Left kidney (tissue), 2 donors: ENCODE results near the gene DRC7. TPM values are rescaled to one million over a fixed set of nuclear protein-coding genes. Genes with fewer than 3 reads are reported as not detected.
"Not testable (repeated sequence)": the region's sequence is repeated elsewhere in the genome, so short reads cannot be mapped to it uniquely, and the experiment has no call there.

Experiments
- DNase-seq: peaks from one replicate; pipeline ENCODE4 v3.0.0-alpha.2; 2013
- polyA plus RNA-seq: library from polyadenylated mRNA; unstranded; fragments of 120-200 nt; gene quantifications from one replicate; pipeline ENCODE4 v1.2.1, GENCODE V29; 2013; ENCODE audit not compliant: insufficient read length

The DRC7 gene
- polyA plus RNA-seq, 1 donor = 3.4 TPM

DNA sequence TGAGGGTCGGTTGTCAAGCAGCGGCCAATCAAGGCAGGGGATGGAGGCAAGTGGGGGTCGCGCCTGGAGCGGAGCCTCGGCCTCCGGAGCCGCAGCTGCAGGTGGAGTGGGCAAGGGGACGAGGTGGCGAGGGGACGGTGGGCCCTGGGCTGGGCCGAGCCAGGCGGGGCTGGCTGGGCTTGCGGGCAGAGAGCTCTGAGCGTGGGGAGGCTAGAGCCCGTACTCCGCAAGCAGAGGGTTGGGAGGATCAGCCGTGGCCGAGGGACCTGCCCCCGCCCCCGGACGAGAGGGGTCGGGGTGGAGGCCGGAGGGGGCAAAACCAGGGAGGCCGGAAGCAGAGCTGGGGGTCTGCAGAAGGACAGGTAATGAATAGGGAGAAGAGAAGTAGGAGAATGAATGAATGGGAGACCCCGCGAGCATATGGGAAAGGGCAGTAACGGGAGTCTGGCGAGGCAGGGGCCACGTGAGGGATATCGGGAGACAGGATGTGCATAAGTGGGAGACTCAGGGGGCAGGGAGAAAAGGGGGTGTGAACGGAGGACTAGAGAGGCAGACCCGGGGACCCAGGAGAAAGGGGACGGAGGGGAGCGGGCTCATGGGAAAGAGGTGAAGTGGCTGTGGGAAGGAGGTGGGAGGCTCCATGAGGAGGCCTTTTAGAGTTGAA, 41.3 kb downstream of the DRC7 start, which contains the start of gene KATNB1:
KATNB1 (plus strand) TSS at position 16 of the 664 bp plus-strand sequence. CDS start 1,474 bp downstream, outside the sequence.
- DNase-seq = no peak

DNA sequence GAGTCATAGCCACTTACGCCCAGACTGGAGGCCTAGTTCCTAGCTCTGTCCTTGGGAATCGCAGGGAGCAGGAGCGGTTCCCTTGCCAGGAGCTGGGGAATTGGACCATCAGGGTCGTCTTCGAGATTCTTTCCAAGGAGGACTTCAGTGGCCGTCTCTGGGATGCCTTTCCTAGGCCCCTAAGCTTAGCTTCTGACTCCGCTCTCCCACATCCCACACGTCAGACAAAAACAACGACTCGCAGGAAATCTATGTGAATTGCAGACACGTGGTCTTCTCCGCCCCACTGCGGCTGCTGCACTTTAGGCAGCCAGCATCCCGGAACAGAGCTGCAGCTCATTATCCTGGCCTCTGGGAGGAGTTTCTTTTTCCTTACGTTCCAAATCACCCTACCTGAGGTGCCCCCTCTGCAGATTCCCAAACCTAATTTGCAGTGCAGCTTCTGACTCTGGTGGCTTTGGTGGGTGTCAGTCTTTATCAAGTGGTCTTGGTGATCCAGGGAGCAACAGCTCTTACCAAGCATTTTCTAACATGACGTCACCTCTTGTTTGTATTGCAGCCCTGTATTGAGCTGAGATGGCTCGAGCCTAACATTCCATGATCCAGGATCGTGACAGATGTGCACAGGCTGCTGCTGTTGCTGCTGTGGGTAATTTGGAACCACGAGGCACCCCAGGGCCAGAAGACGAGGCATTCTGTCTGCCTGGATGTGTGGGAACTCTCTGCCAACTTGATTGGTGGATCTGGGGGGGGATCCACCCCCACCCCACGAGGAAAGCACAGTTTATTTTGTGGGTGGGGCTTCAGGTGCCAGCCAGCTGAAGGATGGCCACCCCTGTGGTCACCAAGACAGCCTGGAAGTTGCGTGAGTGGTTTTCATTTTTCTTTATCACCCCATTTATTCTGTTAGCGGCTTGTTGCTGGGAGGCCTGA, 42.1 kb downstream of the DRC7 start:
- peak; percentile 66 for DNase-seq

DNA sequence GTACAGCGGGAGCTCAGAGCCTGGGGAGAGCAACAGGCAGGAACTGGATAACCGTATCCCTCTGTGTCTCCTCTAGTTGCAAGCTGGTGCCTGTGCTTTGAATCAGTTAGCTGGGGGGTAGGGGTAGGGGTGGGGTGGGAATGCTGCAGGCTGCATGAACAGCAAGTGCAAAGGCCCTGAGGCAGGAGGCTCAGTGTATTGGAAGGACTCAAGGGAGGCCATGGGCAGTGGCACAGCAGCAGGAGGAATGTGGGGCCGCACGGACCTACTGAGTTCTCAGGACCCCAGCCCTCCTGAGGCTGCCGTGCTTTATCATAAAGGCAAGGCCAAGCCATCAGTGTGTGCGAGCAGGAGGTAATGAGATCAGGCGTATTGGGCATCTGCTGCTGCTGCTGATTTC, 44.2 kb downstream of the DRC7 start:
- DNase-seq = no peak

DNA sequence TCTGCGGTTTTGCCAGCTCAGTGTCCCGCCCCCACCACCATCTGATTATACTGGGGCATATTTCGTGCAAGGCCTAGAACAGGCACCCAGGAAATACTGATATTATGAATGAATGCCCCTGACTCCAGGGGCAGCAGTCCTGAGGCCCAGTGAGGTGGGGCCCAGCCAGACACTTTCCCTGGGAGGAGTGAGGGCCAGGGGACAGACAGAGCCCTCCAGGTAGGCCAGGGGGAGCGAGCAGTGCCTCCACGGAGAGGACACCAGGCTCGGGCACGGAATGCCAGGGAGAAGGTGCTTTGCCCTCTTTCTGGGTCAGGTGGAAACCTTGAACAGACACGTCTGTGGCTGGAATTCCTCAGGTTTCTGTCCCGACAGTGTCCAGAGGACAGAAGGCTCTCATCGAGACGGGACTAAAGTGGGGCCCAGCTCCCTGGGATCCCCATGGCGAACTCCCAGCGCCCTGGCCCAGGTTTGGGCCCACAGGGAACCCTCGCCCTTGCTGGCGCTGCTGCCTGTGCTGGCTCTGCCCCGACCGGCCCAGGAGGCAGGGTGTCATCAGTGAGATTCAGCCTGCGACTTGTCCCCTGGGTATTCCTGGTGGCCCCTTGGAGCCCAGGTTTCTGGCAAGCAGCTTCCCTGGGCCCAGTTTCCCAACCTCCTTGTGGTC, 45.3 kb downstream of the DRC7 start:
- DNase-seq = no peak

DNA sequence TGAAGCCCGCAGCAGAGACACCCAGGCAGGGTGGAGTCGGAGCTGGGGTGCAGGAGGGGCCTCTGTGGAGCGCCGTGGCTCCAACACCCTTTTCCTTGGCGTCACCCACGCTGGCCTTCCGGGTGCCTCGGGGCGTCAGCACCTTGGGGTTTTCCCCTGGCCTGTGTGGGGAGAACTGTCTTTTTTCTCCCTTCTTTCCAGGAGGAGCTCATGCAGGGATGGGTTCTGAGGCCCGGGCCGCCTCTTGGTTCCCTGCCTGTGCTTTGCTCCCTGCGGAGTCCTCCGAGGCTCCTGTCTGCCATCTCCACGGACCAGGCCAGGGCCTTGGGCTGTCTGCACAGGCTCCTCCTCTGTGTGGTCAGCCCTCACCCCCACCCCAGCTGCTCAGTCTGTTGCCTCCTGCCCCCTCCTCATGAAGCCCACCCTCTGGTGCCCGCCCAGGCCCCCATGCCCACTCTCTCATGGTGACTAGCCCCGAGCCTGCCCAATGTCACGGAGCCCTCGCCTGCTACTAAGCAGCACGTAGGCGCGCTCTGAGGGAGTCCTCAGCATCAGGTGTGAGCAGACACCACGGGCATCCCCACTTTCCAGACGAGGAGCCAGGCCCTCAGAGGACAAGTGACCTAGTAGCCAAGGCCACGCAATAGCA, 45.9 kb downstream of the DRC7 start:
- DNase-seq = no peak

DNA sequence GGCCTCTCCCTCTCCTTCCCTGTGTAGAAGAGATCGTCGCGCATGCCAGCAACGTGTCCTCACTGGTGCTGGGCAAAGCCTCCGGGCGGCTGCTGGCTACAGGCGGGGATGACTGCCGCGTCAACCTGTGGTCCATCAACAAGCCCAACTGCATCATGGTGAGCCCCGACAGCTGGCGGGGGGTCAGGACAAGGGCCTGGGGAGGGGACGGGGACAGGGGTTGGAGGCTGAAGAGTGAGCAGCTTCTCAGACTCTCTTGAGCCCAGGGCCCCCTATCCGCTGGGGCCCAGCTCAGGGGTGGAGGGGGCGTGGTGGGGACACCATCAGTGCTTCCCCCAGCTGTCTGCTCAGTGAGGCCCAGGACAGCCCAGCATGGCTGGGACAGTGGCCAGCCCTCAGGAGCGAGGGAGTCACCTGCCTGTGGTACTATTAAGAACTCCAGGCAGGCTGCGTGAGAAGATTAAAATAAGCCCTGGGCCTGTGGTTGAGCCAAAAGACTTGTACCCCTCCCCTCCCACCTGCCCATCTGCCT, 47.1 kb downstream of the DRC7 start:
- no peak for DNase-seq

DNA sequence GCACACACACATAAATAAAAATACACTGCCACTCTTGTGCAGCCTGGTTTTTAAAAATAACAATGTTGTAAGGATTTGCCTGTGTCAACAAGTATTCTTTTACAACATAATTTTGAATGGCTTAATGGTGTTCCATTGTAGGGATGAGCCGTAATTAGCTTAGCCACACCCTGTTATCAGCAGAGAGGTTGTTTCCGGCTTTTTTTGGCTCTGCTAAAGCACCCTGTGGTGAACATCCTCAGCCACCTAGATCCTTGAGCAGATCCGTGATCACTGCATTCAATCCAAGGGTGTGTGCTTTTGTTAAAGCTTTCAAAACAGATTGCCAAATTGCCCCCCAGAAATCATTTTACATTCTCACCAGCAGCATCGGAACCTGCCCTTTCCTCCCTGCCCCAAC, 47.9 kb downstream of the DRC7 start:
- no peak for DNase-seq

DNA sequence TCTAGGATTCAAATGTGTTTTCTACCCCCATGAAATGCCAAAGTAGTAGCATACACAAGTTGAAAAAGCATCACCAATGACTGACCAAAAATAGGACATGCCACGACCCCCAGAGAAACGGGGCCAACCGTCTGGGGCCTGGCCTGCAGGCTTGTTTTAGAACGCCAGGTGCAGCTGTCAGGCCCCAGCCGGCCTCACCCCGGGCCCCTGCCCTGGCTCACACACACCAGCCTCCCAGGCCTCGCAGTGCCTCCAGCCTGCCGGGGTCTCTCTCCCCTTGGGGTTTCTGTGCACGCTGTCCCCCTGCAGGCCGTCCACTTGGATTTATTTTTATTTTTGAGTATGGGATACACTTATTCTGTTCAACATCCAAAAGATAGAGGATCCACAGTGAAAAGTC, 48.9 kb downstream of the DRC7 start:
- DNase-seq = no peak

DNA sequence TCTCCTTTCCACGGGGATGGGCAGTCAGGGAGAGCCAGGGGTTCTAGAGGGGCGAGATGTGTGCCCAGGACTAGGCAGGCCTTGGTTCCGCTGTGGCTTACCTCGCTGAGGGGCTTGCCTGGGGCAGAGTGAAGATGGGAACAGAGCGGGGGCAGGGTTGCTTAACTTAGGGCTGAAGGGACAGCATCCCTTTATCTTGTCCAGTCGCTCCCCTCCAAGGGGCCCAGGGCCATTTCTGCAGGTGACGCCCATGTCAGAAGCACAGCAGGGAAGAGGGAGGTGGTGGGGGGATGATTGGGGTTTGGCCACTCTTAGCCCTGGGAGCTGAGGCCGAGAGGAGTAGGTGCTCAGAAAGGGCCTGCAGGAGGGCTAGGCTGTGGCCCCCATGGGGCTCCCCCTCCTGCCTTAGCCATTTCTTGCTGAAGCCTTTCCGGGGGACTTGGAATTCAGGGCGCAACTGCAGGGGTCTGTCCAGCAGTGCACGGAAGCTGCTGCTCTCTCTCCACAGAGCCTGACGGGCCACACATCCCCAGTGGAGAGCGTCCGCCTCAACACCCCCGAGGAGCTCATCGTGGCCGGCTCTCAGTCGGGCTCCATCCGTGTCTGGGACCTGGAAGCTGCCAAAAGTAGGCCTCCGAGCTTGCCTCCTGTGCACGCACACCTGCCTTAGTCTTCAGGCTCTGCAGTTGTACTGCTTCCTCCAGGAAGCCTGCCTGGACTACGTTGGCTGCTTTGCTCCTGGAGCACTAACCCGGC, 49.5 kb downstream of the DRC7 start:
- DNase-seq = no peak

DNA sequence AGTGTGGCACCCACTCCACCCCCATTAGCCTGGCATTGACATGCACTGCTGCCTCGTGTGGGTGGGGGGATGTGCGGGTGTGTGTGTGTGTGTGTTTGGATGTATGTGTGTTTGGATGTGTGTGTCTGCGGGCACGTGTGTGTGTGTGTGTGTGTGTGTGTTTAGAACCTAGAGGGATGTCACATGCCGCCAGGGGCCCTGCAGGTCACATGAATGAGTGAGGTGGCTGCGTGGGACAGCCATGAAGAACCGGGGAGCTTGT, 50.0 kb downstream of the DRC7 start:
- DNase-seq = no peak

DNA sequence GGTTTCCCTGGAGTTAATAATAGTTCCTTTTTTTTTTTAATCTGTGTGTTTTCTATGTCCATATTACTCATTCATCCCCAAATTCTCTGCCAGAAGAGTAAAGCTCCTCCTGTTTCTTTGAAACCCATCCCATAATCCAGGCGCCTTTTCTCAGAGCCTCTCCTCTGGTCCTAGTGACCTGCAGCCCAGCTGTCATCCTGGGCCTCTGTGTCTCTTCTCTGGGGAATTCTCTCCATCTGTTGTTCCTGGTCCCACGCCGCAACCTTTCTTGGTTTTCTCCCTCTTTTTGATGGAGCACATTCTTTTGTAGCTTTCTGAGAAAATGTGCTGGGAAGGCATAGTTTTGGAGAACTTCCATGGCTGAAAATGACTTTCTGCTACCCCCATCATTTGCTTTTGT, 51.2 kb downstream of the DRC7 start:
- DNase-seq = no peak

DNA sequence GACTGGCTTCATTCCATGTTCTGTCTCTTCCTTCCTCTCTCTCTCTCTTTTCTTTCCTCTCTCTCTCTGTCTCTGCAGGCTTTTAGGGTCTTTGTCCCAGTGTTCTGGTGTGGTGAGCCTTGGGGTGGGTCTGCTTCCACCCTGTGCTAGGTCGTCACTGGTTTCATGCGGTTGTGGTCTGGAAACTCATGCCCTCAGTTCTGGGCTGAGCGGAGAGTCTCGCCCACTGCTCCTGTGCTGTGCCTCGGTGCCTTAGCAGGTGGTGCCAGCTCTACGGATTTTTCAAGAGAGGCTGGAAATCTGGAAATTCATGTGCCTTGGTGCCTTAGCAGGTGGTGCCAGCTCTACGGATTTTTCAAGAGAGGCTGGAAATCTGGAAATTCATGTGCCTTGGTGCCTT, 51.7 kb downstream of the DRC7 start:
- not testable (repeated sequence) for DNase-seq

DNA sequence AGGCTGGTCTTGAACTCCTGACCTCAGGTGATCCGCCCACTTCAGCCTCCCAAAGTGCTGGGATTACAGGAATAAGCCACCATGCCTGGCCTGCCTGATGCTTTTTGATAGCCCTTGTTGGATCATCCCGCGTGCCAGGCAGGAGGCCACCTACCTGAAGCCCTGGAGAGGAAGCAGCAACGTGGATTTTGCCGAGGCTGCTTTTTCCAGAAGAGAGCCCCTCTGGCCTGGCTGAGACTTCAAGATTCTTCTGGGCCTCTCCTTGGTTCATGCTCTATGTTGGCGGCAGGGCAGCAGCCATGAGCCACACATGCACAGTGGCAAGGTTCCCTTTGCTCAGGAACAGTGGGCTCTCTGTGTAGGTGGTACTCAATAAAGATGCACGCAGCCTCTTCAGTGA, 52.5 kb downstream of the DRC7 start:
- no peak for DNase-seq

DNA sequence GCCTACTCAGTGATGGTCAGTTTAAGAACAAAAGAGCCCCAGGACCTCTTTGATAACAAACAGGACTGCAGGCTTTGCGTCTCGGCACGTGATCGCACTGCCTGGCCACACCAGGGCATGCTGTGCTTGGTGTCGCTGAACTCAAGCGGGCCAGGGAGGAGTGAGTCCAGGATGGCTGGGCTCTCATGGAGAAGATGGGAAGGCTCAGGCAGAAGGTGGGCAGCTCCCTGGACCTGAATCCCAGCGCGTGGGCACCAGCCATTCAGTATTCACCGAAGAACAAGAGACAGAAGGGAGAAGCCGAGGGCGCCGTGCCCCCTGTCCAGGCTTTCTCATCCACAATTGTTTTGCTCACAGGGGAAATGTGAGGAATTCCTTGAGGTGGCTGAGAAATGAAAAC, 52.9 kb downstream of the DRC7 start:
- DNase-seq = no peak

DNA sequence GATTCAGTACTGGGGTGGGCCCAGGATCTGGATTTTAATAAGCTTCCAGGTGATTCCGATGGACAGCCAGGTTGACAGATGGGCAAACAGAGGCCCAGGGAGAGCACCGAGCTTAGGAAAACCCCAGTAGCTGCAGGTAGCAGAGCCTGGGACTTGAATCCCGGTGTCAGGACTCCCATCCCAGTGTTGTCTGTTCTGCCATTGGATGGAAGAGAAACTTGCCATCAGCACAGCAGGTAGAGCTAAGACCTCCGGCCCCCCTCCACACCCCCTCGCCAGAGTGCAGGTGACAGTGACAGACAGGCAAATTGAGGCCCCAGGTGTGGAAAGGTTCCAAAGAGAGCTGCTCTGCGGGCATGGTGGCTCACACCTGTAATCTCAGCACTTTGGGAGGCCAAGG, 53.4 kb downstream of the DRC7 start:
- DNase-seq = no peak

DNA sequence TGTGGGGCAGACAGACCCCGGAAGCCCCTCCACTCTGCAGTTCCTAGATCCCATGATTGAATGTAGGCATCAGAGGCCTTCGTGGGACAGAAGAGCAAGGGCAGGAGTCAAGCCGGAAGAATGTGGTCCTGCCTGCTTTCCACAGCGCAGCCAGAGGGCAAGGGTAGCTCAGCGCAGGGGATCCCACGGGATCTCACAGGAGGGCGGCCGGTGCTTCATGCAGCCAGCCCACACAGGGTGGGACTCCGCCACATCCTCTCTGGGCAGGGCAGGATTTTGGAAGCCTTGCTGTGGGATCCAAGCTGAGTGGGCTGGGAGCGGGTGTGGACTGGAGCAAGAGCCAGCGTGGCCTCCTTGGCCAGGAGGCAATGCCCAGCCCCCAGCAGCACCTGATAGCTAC, 54.0 kb downstream of the DRC7 start:
- DNase-seq = no peak

DNA sequence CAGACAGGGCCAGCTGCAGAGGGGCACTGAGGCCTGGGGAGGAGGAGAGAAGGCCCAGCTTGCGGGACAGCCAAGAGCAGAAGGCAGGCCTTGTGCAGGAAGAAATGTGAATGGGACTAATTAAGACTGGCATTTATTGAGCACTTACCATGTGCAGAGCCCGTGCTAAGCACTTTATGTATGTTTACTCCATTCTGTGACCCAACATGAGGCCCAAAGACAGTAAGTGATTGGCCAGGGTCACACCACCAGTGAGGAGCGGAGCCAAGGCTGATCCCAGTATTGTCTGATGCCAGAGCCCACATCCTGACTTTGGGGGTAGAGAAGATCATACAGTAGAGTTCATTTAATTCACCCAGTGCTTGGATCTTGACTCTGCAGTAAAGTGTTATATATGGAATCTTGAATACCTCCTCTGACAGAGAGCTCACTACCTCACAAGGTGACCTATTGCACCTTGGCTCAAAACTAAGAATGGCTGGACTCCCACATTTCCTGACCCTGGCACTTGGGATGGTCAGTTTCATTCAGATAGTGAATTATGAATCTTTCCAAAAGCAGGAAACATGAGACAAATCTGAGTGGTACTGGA, 54.6 kb downstream of the DRC7 start:
- DNase-seq = no peak

DNA sequence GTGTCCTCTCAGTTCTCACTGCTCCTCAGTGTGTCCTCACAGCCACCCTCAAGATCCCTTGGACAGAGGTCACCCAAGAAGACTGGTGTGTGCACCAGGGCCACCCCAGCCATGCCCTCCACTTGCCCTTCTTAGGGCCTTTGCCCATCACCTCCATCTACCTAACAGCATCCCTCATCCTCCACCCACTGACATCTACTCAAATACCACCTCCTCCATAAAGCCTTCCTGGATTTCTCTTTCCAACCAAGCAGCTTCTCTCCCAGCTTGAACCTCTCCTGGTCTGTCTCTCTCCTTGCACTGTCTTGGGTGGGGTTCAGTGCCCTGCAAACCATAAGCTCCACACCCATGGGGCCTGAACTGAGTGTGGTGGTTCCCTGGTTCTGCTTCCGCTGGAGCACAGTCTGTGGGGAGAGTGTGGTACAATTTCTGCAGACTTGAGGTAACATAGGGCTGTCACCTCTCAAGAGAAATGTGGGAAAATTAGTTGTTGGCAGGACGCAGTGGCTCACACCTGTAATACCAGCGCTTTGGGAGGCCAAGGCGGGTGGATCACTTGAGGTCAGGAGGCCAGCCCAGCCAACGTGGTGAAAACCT, 55.3 kb downstream of the DRC7 start:
- no peak for DNase-seq

DNA sequence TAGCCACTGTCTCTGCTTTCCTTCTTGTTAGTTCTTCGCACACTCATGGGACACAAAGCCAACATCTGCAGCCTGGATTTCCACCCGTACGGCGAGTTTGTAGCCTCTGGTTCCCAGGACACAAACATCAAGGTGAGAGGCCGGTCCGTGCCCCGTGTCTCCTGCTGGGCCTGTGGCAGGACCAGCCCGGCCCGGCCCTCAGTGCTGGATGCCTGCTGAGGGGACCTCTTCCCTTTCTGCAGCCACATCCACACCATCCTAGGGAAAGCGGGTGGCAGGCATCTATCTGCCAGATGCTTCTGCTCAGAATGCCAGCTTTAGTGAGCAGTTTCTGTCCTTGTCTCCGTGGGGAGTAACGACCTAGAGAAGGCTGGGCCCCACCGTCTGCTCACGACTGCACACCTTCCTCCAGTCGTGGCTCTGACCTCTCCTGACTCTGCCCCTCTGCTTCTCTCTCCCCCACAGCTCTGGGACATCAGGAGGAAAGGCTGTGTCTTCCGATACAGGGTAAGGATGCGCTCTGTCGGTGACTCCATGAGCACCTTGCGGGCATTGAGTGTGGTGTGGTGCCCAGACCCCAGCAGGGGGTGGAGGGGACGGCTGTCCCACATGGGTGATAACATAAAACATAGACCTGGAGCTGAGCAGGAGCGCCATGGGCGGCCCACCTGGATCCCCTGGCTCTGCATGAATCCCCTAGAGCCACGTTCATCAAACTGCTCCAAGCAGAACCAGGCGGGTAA, 56.4 kb downstream of the DRC7 start:
- no peak for DNase-seq
